WTC11 (cell line): Measurements from ENCODE around the gene DGKZ. TPM values are rescaled to one million over a fixed set of nuclear protein-coding genes. Genes with fewer than 3 reads are reported as not detected.

Experiments
- ATAC-seq: fragments of 200-7000 bp; cut with Tn5 transposase; 2 replicates; pipeline ENCODE4 v1.10.0; 2021; ENCODE audit warnings: mild to moderate bottlenecking, moderate library complexity
- CTCF ChIA-PET: fragments of 300-600 bp; sonication (Branson Sonifier 250); formaldehyde crosslinking; loops from one replicate; lab custom pipeline; 2021; ENCODE audit warnings: antibody characterized with exemption; lab: Charles Lee
- POLR2A ChIA-PET: fragments of 350-600 bp; sonication (Branson Sonifier 250); formaldehyde crosslinking; loops from one replicate; lab custom pipeline; 2021; ENCODE audit warnings: antibody characterized with exemption; lab: Charles Lee
- DNase-seq: peaks from one replicate; pipeline ENCODE4 v3.0.0; 2021; ENCODE audit warnings: low spot score
- H3K27ac Mint-ChIP-seq: 2 replicates; pipeline ENCODE4 v1.8.0; 2021; ENCODE audit warnings: mixed read lengths
- H3K27me3 Mint-ChIP-seq: 2 replicates; pipeline ENCODE4 v1.8.0; 2021; ENCODE audit warnings: low read depth, mild to moderate bottlenecking, moderate library complexity, mixed read lengths
- H3K36me3 Mint-ChIP-seq: 2 replicates; pipeline ENCODE4 v1.8.0; 2021; ENCODE audit warnings: mixed read lengths
- H3K4me1 Mint-ChIP-seq: 2 replicates; pipeline ENCODE4 v1.8.0; 2022; ENCODE audit warnings: mixed read lengths
- H3K4me3 Mint-ChIP-seq: 2 replicates; pipeline ENCODE4 v1.8.0; 2021; ENCODE audit warnings: mild to moderate bottlenecking, moderate library complexity, mixed read lengths
- H3K9me3 Mint-ChIP-seq: 2 replicates; pipeline ENCODE4 v1.8.0; 2021; ENCODE audit warnings: mixed read lengths
- ATF3 ChIP-seq: sonication (generic); formaldehyde crosslinking; conservative IDR thresholded peaks from 2 replicates; pipeline ENCODE4 v1.8.1; 2022; ENCODE audit warnings: mild to moderate bottlenecking, missing genetic modification reagents
- E2F5 ChIP-seq: sonication (generic); formaldehyde crosslinking; IDR thresholded peaks from 2 replicates; pipeline ENCODE4 v1.8.1; 2022; ENCODE audit warnings: mild to moderate bottlenecking, moderate library complexity, missing genetic modification reagents
- FOXJ3 ChIP-seq: sonication (generic); formaldehyde crosslinking; IDR thresholded peaks from 2 replicates; pipeline ENCODE4 v1.9.0; 2021; ENCODE audit warnings: missing genetic modification reagents, mild to moderate bottlenecking, borderline replicate concordance
- GTF2I ChIP-seq: fragments of 250-450 bp; sonication (Bioruptor Pico); conservative IDR thresholded peaks from 2 replicates; pipeline ENCODE4 v1.4.0; 2021; ENCODE audit warnings: mild to moderate bottlenecking
- HMGXB4 ChIP-seq: sonication (generic); formaldehyde crosslinking; IDR thresholded peaks from 2 replicates; pipeline ENCODE4 v1.8.1; 2023; ENCODE audit warnings: mild to moderate bottlenecking, moderate library complexity, missing genetic modification reagents
- KAT7 ChIP-seq: sonication (generic); formaldehyde crosslinking; IDR thresholded peaks from 2 replicates; pipeline ENCODE4 v1.8.1; 2023; ENCODE audit warnings: missing genetic modification reagents, mild to moderate bottlenecking, borderline replicate concordance
- PREB ChIP-seq: sonication (generic); formaldehyde crosslinking; IDR thresholded peaks from 2 replicates; pipeline ENCODE4 v1.8.1; 2022; ENCODE audit warnings: mild to moderate bottlenecking, missing genetic modification reagents, moderate library complexity, borderline replicate concordance
- PRRX2 ChIP-seq: fragments of 250-450 bp; sonication (Bioruptor Pico); IDR thresholded peaks from 2 replicates; pipeline ENCODE4 v1.8.0; 2021; ENCODE audit warnings: mild to moderate bottlenecking
- SOX15 ChIP-seq: fragments of 250-450 bp; sonication (Bioruptor Pico); IDR thresholded peaks from 2 replicates; pipeline ENCODE4 v1.9.0; 2021; ENCODE audit warnings: mild to moderate bottlenecking
- SP1 ChIP-seq: sonication (generic); formaldehyde crosslinking; conservative IDR thresholded peaks from 2 replicates; pipeline ENCODE4 v1.8.1; 2022; ENCODE audit warnings: missing genetic modification reagents
- ZNF219 ChIP-seq: sonication (generic); formaldehyde crosslinking; IDR thresholded peaks from 2 replicates; pipeline ENCODE4 v1.8.0; 2023; ENCODE audit warnings: missing genetic modification reagents, mild to moderate bottlenecking, borderline replicate concordance
- ZNF263 ChIP-seq: sonication (generic); formaldehyde crosslinking; IDR thresholded peaks from 2 replicates; pipeline ENCODE4 v1.8.1; 2022; ENCODE audit warnings: low read depth, mild to moderate bottlenecking, moderate library complexity, missing genetic modification reagents
- ZNF396 ChIP-seq: fragments of 250-450 bp; sonication (Bioruptor Pico); IDR thresholded peaks from 2 replicates; pipeline ENCODE4 v1.8.0; 2021; ENCODE audit warnings: mild to moderate bottlenecking, moderate library complexity, borderline replicate concordance
- ZNF425 ChIP-seq: fragments of 250-450 bp; sonication (Bioruptor Pico); conservative IDR thresholded peaks from 2 replicates; pipeline ENCODE4 v1.9.0; 2021; ENCODE audit warnings: mild to moderate bottlenecking
- total RNA-seq: library from RNA; stranded (reverse); gene quantifications from 3 replicates; pipeline ENCODE4 v1.2.3, GENCODE V29; 2021
- TF ChIP-seq, protein P1 (sequence below): fragments of 250-450 bp; sonication (Bioruptor Pico); IDR thresholded peaks from 2 replicates; pipeline ENCODE4 v1.9.0; 2021; ENCODE audit warnings: mild to moderate bottlenecking
- TF ChIP-seq, protein P2 (sequence below): sonication (generic); formaldehyde crosslinking; IDR thresholded peaks from 2 replicates; pipeline ENCODE4 v1.8.0; 2022; ENCODE audit warnings: mild to moderate bottlenecking, missing genetic modification reagents

Gene DGKZ
- total RNA-seq, 1 experiment from 2014 or later = 139 TPM

GRCh38 chr11:46421257-46421880, 74.1 kb downstream of the DGKZ start (continued):
- TF ChIP-seq, protein P1, sequence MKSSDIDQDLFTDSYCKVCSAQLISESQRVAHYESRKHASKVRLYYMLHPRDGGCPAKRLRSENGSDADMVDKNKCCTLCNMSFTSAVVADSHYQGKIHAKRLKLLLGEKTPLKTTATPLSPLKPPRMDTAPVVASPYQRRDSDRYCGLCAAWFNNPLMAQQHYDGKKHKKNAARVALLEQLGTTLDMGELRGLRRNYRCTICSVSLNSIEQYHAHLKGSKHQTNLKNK (CRISPR knock-in tag) = no peak
- TF ChIP-seq HMGXB4 (CRISPR knock-in tag) (no peak), SOX15 (CRISPR knock-in tag) (no peak), E2F5 (CRISPR knock-in tag) (no peak), GTF2I (CRISPR knock-in tag) (no peak), KAT7 (no peak), ZNF263 (CRISPR knock-in tag) (no peak), FOXJ3 (CRISPR knock-in tag) (no peak), ZNF219 (no peak), SP1 (CRISPR knock-in tag) (no peak)
- TF ChIP-seq, protein P2, sequence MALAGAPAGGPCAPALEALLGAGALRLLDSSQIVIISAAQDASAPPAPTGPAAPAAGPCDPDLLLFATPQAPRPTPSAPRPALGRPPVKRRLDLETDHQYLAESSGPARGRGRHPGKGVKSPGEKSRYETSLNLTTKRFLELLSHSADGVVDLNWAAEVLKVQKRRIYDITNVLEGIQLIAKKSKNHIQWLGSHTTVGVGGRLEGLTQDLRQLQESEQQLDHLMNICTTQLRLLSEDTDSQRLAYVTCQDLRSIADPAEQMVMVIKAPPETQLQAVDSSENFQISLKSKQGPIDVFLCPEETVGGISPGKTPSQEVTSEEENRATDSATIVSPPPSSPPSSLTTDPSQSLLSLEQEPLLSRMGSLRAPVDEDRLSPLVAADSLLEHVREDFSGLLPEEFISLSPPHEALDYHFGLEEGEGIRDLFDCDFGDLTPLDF (CRISPR knock-in tag) = no peak

DNA sequence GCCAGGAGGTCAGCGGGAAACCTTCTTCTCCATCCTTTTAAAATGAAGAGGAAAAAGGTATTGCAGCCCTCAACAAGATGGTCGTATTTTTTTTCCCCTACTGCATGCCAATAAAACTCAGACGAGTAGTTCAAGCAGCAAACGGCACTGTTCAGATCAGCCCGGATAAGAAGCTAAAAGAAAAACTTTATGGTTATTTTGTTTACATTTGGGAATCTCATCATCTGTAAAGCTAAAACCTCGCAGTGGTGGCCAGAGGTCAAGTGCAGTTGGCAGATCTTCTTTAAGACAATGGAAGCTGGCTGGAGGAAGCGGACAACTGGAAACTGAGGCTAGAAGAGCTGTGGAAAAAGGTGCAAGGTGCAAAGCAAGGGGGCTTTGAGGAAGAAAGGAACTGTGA, 75.3 kb downstream of the DGKZ start:
- no peak for DNase-seq
- no peak for ATAC-seq
- H3K27ac Mint-ChIP-seq = no peak overlapping the region
- TF ChIP-seq SOX15 (CRISPR knock-in tag) (no peak), ZNF425 (no peak), ATF3 (CRISPR knock-in tag) (no peak), PRRX2 (CRISPR knock-in tag) (no peak), E2F5 (CRISPR knock-in tag) (no peak), ZNF396 (CRISPR knock-in tag) (no peak), PREB (CRISPR knock-in tag) (no peak)
- H3K4me3 Mint-ChIP-seq = no peak overlapping the region
- ChIA-PET CTCF (interaction anchor here (0.8 to 1.0 kb wide), 2 partner anchors 13 to 31 kb away, joined by 3 to 4 read pairs; no protein-coding TSS in a partner anchor), POLR2A (no interaction called here)
- H3K4me1 Mint-ChIP-seq = peaks cover 19% of the 10 kb centered on the region
- no peaks in the 10 kb centered on the region; the same call in 1 of the 2 replicates for H3K36me3 Mint-ChIP-seq
- H3K9me3 Mint-ChIP-seq = no peaks in the 10 kb centered on the region
- no peaks in the 10 kb centered on the region for H3K27me3 Mint-ChIP-seq
